ENCODE results near the gene ANKHD1.

DNA sequence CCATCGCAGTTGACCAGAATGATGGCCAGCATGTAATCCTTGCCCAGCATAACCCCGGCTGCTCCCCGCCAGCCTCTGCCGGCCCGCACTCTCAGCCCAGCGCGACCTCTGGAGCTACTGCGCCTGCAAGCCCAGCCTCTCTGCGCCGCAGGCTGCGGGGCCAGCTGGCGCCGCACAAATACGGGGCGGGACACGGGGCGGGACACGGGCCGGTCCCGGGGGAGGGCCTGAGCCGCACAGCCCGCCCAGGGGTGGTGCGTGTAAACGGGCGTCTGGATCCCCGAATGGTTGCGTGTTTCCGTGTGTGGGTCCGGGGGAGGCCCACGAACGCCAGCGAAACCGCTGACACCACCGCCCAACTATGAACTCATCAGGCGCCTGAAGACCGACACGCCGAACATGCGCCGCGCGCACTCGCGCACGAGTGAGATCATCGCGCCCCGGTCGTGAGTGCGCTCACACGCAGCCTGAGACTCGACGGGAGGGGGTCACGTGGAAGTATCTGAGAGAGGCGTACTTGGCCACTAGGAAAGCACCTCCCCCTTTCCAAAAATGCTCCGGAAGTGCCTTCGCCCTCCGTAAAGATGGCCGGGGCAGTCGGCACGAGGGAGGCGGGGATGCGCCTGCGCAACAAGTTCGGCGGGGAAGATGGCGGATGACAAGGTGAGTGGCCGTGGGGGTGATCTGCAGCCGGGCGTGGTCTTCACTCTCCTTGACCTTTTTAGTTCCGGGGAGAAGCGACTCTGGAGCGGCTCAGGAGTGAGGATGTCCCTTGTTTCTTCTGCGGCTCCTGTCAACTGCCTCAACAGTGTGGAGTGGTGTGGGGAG, 162.8 kb downstream of the ANKHD1 start, which contains the start of the genes APBB3 and SLC35A4:
- TF ChIP-seq POLR2A (IDR thresholded peaks at IDR 0.05): peak; percentile 94
- peak in 1 of 5 experiments; percentile 7 for TF ChIP-seq CTCF (IDR thresholded peaks at IDR 0.05)

All from transverse colon (tissue), 3 donors.